ENCODE data around the gene ARL15.
A peak's percentile ranks its signal among the peaks of the same experiment; 100 is the strongest.

DNA sequence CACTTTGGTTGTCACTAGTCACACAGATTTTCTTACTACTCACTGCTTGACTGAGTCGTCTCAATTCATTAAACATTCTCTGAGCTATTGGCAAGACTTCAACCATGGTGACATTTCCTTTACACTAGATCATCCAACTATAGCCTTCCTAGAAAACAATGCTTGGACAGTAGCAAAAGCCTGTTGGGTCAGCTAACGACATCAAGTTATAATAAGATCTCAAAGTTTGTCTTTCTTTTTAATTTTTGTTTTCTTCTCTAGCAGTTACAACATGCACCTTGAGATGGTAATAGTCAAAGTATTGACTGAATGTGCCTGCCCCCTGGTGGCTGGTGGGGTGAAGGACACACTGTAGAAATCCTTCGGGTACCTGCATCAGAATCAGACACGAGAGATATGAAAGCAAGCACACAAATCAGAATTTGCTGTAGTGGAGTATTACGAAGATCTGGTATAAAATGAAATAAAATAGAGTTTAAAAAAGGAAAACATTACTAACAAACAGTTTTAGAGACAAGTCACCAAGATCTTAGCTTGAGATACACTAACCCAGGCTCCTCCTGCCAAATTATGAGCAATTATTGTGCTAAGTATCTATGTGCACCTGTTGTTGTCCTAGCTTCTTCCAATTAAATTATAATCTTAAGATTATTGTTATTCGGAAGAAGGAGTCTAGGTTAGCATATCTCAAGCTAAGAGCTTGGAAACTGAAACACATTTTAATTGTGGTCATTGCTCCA is 81.2 kb downstream of the ARL15 start:
- TF ChIP-seq, protein P1, sequence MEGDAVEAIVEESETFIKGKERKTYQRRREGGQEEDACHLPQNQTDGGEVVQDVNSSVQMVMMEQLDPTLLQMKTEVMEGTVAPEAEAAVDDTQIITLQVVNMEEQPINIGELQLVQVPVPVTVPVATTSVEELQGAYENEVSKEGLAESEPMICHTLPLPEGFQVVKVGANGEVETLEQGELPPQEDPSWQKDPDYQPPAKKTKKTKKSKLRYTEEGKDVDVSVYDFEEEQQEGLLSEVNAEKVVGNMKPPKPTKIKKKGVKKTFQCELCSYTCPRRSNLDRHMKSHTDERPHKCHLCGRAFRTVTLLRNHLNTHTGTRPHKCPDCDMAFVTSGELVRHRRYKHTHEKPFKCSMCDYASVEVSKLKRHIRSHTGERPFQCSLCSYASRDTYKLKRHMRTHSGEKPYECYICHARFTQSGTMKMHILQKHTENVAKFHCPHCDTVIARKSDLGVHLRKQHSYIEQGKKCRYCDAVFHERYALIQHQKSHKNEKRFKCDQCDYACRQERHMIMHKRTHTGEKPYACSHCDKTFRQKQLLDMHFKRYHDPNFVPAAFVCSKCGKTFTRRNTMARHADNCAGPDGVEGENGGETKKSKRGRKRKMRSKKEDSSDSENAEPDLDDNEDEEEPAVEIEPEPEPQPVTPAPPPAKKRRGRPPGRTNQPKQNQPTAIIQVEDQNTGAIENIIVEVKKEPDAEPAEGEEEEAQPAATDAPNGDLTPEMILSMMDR (IDR thresholded peaks at IDR 0.05) = peak; percentile 76 to 98 (median 83)
- TF ChIP-seq POLR2A (IDR thresholded peaks at IDR 0.05) = no peak
